HL-60 (cell line): ENCODE data around the gene MAPK7.

Source experiments
- CTCF ChIP-seq: IDR thresholded peaks from one replicate; pipeline ENCODE4 v1.5.1; 2011; ENCODE audit warnings: low read length, control low read depth, inconsistent platforms; ENCODE audit not compliant: insufficient read depth
- POLR2AphosphoS5 ChIP-seq: IDR thresholded peaks from 2 replicates; pipeline ENCODE4 v1.6.1; 2012; ENCODE audit warnings: low read depth

- no peak for TF ChIP-seq POLR2AphosphoS5
- no peak for TF ChIP-seq CTCF
These were observed 39.3 kb downstream of the MAPK7 start for GRCh38 chr17:19417611-19418010.
